ENCODE measurements around the gene NOS1AP.

GRCh38 chr1:162270016-162270770 lies 200.7 kb downstream of the NOS1AP start:
- TF ChIP-seq RARB (CRISPR knock-in tag; IDR thresholded peaks at IDR 0.05) (no peak), ZFP3 (CRISPR knock-in tag; IDR thresholded peaks at IDR 0.05) (no peak)

All from SK-N-SH treated with all-trans-retinoic acid at 6 μM for 48 hours (cell line).